Esophagus squamous epithelium (tissue), 5 donors: Measurements from ENCODE around the gene LMNA. TPM values are rescaled to one million over a fixed set of nuclear protein-coding genes. Genes with fewer than 3 reads are reported as not detected.

Experiments used
- DNase-seq: peaks from one replicate; lab custom pipeline; 2025; lab: John Stamatoyannopoulos, UW
- H3K27ac ChIP-seq, 4 donors: fragments of 200-600 bp; sonication (generic); one replicate each; pipeline ENCODE4 v1.5.1; 2016 to 2019; ENCODE audit warnings: mild to moderate bottlenecking in 1 of 4
- H3K27me3 ChIP-seq, 4 donors: fragments of 200-600 bp; sonication (generic); 1 replicate in 3 of 4; 2 replicates in 1 of 4; pipeline versions ENCODE4 v1.5.1 to v1.6.0; 2017 to 2021; ENCODE audit warnings: antibody characterized with exemption in 1 of 4
- H3K36me3 ChIP-seq, 3 donors: fragments of 200-600 bp; sonication (generic); one replicate each; pipeline ENCODE4 v1.5.1; 2016 to 2019
- H3K4me1 ChIP-seq, 3 donors: fragments of 200-600 bp; sonication (generic); one replicate each; pipeline ENCODE4 v1.5.1; 2017 to 2019
- H3K4me3 ChIP-seq, 4 donors: fragments of 200-600 bp; sonication (generic); 1 replicate in 3 of 4; 2 replicates in 1 of 4; pipeline ENCODE4 v1.5.1; 2016 to 2019; ENCODE audit warnings: mild to moderate bottlenecking in 2 of 4, moderate library complexity in 1 of 4
- H3K9me3 ChIP-seq, 3 donors: fragments of 200-600 bp; sonication (generic); one replicate each; pipeline ENCODE4 v1.5.1; 2016 to 2019
- POLR2A ChIP-seq, 4 donors: fragments of 450-650 bp; IDR thresholded peaks; one replicate each; pipeline ENCODE4 v1.6.1; 2017; ENCODE audit warnings: antibody characterized with exemption in 4 of 4, mild to moderate bottlenecking in 4 of 4, moderate library complexity in 3 of 4
- WGBS, 2 donors: methylation state at CpG; one replicate each; pipeline ENCODE4 v1.1.5; 2018; 5-methylcytosine and 5-hydroxymethylcytosine counted together
- intact Hi-C: fragments of 100-400 bp; cut with DNase I; formaldehyde crosslinking; loops from one replicate; pipeline ENCODE4 v1.15.0; 2022
- total RNA-seq, 4 donors: library from RNA; depleted of rRNA; stranded (reverse); fragments of >200 nt; gene quantifications; one replicate each; pipeline ENCODE4 v1.1.0, GENCODE V29; 2016
- TF ChIP-seq, protein P1 (sequence below), 6 experiments: fragments of 450-650 bp in 4 of 6; fragments of 200-600 bp in 2 of 6; sonication (generic) in 2 of 6; IDR thresholded peaks; one replicate each; pipeline ENCODE4 v1.5.1; 2016 to 2019; ENCODE audit warnings: antibody characterized with exemption in 6 of 6, mild to moderate bottlenecking in 4 of 6, moderate library complexity in 4 of 6
- donor health status: DM: yes; HTN: yes; CAD: no.

Gene LMNA
- total RNA-seq, 4 donors from 2014 or later: 322 to 480 (median 403) TPM

DNA sequence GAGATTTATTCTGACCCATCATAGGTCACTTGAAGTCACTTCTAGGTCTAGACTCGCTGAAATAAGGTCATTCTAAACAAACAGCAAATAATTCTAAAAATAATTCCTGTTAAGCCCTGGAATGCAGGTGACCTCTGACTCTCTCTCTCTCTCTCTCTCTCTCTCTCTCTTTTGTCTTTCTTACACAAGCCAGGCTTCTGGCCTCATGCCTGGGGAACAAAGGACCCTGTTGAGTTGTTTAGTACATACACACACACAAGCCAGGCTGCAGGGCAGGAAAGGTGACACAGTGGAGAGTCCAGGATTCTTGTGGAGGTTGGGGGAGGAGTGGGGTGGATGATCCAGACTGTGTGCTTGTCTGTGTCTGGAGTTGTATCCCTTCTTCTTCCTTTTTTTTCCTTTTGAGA is 28.3 kb upstream of the LMNA start:
- intact Hi-C loops: no loop called here
- no peaks in the 10 kb centered on the region for H3K36me3 ChIP-seq
- TF ChIP-seq, protein P1, sequence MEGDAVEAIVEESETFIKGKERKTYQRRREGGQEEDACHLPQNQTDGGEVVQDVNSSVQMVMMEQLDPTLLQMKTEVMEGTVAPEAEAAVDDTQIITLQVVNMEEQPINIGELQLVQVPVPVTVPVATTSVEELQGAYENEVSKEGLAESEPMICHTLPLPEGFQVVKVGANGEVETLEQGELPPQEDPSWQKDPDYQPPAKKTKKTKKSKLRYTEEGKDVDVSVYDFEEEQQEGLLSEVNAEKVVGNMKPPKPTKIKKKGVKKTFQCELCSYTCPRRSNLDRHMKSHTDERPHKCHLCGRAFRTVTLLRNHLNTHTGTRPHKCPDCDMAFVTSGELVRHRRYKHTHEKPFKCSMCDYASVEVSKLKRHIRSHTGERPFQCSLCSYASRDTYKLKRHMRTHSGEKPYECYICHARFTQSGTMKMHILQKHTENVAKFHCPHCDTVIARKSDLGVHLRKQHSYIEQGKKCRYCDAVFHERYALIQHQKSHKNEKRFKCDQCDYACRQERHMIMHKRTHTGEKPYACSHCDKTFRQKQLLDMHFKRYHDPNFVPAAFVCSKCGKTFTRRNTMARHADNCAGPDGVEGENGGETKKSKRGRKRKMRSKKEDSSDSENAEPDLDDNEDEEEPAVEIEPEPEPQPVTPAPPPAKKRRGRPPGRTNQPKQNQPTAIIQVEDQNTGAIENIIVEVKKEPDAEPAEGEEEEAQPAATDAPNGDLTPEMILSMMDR (IDR thresholded peaks at IDR 0.05): no peak
- no peak for TF ChIP-seq POLR2A (IDR thresholded peaks at IDR 0.05)
- H3K27ac ChIP-seq: no peak overlapping the region
- 14 to 22% methylated on average over 1 of the region's 1 CpG for WGBS, 2 donors
- no peak for DNase-seq
- no peaks in the 10 kb centered on the region for H3K9me3 ChIP-seq
- peaks cover 10 to 36% (median 11%) of the 10 kb centered on the region in 3 donors for H3K4me1 ChIP-seq
- no peak overlapping the region for H3K4me3 ChIP-seq
- peaks cover 0 to 6% (median 0%) of the 10 kb centered on the region in 4 donors for H3K27me3 ChIP-seq

DNA sequence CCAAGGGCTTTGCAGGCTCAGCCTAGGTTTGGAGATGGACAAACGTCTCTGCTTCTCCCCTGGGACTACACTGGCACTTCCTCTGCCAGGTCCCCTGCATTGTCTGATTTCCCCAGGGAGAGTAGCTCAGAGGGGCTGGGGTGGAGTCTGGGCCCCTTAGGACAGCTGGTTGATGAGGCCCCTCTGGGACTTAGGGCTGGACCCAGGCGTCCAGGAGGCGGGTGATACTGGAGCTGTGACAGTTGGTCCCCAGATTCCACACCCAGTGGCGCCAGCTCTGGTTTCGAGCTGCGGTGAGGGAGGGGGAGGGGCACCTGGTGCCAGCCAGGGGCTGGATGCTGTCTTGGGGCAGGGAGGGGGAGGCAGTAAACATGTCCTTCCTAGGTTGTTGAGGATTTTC is 24.8 kb upstream of the LMNA start:
- H3K36me3 ChIP-seq: no peaks in the 10 kb centered on the region
- intact Hi-C loops: loop anchor here (5.0 kb wide), 1 partner anchor 138 kb away; no protein-coding TSS in a partner anchor
- peak overlapping the region in 1 of 4 donors; percentile 22 for H3K27ac ChIP-seq
- H3K4me1 ChIP-seq: peaks cover 0 to 13% (median 5%) of the 10 kb centered on the region in 3 donors
- TF ChIP-seq, protein P1 (IDR thresholded peaks at IDR 0.05): no peak
- TF ChIP-seq POLR2A (IDR thresholded peaks at IDR 0.05): no peak
- H3K4me3 ChIP-seq: no peak overlapping the region
- DNase-seq: no peak
- H3K9me3 ChIP-seq: no peaks in the 10 kb centered on the region
- 40 to 67% methylated on average over 1 to 2 of the region's 6 CpGs for WGBS, 2 donors
- no peaks in the 10 kb centered on the region for H3K27me3 ChIP-seq

DNA sequence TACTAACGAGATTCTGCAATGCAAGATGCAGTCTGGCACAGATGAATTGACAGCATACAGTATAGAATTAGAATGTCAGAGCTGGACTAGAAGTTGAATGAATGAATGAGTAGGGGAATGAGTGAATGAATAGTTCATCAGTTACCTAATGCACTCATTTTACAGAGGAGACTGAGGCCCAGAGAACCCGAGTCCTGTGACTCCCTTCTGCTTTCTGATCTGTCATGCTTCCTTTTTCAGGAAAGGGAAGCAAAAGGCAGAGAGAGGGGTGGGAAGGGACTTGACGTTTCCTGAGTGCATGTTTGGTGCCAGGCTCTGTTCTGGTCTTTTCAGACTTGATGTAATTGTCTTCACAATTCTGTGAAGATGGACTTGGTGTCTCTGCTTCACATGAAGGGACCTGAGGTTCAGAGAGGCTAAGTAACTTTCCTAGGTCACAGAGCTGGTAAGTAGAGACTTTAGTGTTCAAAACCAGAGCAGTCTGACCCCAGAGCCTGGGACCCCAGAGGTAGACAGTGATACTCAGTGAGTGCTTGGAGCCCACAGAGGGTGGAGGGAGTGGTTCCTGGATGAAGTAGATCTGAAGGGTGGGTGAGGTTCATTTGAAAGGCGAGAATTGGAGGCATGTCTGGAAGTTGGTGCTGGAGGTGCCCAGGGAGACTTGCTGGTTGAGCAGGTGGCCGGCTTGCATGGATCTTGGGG is 24.2 kb upstream of the LMNA start:
- intact Hi-C loops: loop anchor here (5.0 kb wide), 1 partner anchor 137 kb away; no protein-coding TSS in a partner anchor
- TF ChIP-seq POLR2A (IDR thresholded peaks at IDR 0.05): no peak
- TF ChIP-seq, protein P1 (IDR thresholded peaks at IDR 0.05): no peak
- Histone ChIP-seq H3K27ac (peak overlapping the region in 1 of 4 donors; percentile 22), H3K4me3 (no peak overlapping the region), H3K9me3 (no peaks in the 10 kb centered on the region), H3K4me1 (peaks cover 0 to 14% (median 8%) of the 10 kb centered on the region in 3 donors), H3K27me3 (no peaks in the 10 kb centered on the region), H3K36me3 (no peaks in the 10 kb centered on the region)
- DNase-seq: no peak
- 23 to 42% methylated on average over 4 to 5 of the region's 5 CpGs for WGBS, 2 donors

DNA sequence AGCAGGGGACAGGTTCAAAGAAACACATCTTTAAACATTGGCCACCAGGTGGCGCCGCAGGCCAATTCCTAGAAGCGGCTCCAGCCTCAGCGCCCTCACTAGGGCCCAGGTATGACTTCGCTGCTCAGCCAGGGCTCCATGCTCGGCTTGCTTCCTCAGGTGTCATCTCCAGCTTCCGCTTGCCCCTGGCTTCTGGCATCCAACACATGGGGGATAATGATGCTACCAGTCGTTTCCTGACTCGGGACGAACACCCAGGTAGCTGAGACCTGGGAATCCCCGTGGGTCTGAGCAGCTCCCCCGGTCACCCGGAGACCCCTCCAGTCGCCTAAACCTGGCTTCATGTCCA is 23.7 kb upstream of the LMNA start:
- intact Hi-C loops: loop anchor here (5.0 kb wide), 1 partner anchor 136 kb away; no protein-coding TSS in a partner anchor
- 11 to 63% methylated on average over 7 to 10 of the region's 14 CpGs for WGBS, 2 donors
- Histone ChIP-seq H3K27me3 (no peaks in the 10 kb centered on the region), H3K4me3 (no peak overlapping the region), H3K36me3 (no peaks in the 10 kb centered on the region), H3K27ac (no peak overlapping the region), H3K9me3 (no peaks in the 10 kb centered on the region), H3K4me1 (peaks cover 0 to 19% (median 14%) of the 10 kb centered on the region in 3 donors)
- DNase-seq: no peak
- TF ChIP-seq, protein P1 (IDR thresholded peaks at IDR 0.05): peak; percentile 85 to 92 (median 88)
- no peak for TF ChIP-seq POLR2A (IDR thresholded peaks at IDR 0.05)

DNA sequence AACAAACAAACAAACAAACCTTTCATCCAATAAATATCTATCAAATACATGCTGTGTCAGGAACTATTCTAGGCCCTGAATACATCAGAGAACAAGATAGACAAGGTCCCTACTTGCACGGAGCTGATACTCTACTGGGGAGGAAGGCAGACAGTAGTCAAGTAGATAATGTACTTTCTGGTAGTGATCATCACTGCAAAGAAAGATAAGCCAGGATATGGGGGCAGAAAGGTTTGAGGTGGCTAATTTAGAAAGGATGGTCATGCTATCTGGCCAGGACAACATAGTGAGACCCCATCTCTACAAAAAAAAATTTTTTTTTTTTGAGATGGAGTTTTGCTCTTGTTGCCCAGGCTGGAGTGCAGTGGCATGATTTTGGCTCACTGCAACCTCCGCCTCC is 22.9 kb upstream of the LMNA start:
- intact Hi-C loops: loop anchor here (5.0 kb wide), 1 partner anchor 136 kb away; no protein-coding TSS in a partner anchor
- no peak for DNase-seq
- H3K36me3 ChIP-seq: no peaks in the 10 kb centered on the region
- H3K9me3 ChIP-seq: no peaks in the 10 kb centered on the region
- TF ChIP-seq POLR2A (IDR thresholded peaks at IDR 0.05): no peak
- H3K27me3 ChIP-seq: no peaks in the 10 kb centered on the region
- WGBS, 2 donors: 67 to 69% methylated on average over 2 of the region's 2 CpGs
- H3K4me1 ChIP-seq: peaks cover 3 to 21% (median 21%) of the 10 kb centered on the region in 3 donors
- no peak overlapping the region for H3K27ac ChIP-seq
- no peak overlapping the region for H3K4me3 ChIP-seq
